Anterior cingulate cortex (tissue), 58 donors: ENCODE data around the gene ITFG2.
"Not testable (repeated sequence)": the region's sequence is repeated elsewhere in the genome, so short reads cannot be mapped to it uniquely, and the experiment has no call there.

ENCODE experiments used
- DNase-seq, 58 donors: peaks; one replicate each; lab custom pipeline; 2025; lab: John Stamatoyannopoulos, UW

The ITFG2 gene

DNA sequence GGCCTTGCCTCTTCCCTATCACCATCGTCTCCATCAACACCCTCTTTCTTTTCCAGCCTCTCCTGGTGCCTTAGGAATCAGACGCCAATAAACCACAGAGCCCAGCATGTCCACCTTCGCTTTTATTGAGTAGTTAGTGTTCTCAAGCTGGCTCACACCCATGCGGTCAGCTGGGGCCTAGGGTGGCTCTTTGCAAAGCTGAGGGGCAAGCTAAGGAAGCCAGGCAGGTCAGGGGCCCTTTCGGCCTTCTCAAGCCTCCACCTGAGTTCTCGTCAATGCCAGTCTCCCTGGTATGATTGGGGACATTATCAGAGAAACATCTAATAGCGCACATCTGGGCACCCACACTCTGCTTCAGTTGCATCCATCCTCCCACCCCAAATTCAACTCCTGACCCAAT is 45.1 kb downstream of the ITFG2 start:
- DNase-seq, result no peak

GRCh38 chr12:2858334-2858733 is 45.9 kb downstream of the ITFG2 start:
- no peak for DNase-seq

GRCh38 chr12:2858944-2859421 is 46.5 kb downstream of the ITFG2 start:
- DNase-seq, result no peak

GRCh38 chr12:2860170-2860569 is 47.7 kb downstream of the ITFG2 start:
- no peak for DNase-seq

DNA sequence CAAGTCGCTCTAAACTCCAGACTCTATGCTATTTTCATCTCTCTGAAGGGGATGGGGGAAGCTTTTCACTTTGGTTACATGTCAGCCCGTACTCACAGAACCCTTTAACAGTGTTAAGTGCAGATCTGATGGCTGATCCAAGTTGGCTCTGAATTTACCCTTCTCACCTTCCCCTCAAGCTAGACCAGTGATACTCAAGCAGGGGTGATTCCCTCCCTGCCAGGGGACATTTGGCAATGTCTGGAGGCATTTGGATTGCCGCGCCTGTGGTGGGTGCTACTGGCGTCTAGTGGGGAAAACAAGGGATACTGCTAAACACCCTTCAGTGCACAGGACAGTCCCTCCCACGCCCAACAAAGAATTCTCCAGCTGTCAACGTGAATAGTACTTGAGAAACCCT is 50.4 kb downstream of the ITFG2 start:
- DNase-seq, result no peak

- not testable (repeated sequence) for DNase-seq
Observed at GRCh38 chr12:2863402-2863801, 50.9 kb downstream of the ITFG2 start.

DNA sequence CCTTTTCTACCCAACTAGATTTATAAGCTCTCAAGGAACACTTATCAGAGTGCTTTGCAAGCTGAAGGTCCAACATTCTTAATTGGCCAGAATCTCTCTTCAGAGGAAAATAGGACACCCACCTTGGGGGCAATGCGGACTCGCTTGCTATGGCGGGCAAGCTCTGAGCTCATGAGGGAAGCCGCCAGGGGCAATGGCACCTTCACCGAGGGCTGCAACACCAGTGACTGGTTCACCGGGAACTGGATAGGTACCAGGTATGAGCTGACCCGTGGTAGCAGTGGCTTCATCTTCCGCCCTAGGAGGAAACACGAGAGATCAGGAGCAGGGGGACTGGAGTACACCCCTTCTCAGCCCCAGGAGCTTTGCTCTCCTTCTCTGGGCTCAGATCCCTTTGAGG is 51.7 kb downstream of the ITFG2 start:
- DNase-seq, result no peak

GRCh38 chr12:2868986-2869632 is 56.6 kb downstream of the ITFG2 start:
- DNase-seq, result not testable (repeated sequence)
